8988T (cell line): ENCODE data around the gene CABCOCO1.

Experiments
- DNase-seq: peaks from one replicate; pipeline ENCODE4 v3.0.0; 2011

The CABCOCO1 gene

GRCh38 chr10:61787170-61787569, 124.4 kb downstream of the CABCOCO1 start:
- no peak for DNase-seq

- DNase-seq: no peak
Observed at GRCh38 chr10:61789031-61789430, 126.3 kb downstream of the CABCOCO1 start.

- no peak for DNase-seq
Observed at GRCh38 chr10:61791216-61791615, 128.5 kb downstream of the CABCOCO1 start.

- DNase-seq: no peak
Observed at GRCh38 chr10:61792097-61792716, 129.5 kb downstream of the CABCOCO1 start.

- DNase-seq: no peak
Observed at GRCh38 chr10:61792921-61793320, 130.2 kb downstream of the CABCOCO1 start.

GRCh38 chr10:61793760-61794703, 131.3 kb downstream of the CABCOCO1 start:
- DNase-seq: no peak

- DNase-seq: no peak
Observed at GRCh38 chr10:61795147-61795546, 132.4 kb downstream of the CABCOCO1 start.

- no peak for DNase-seq
Observed at GRCh38 chr10:61795551-61795950, 132.8 kb downstream of the CABCOCO1 start.

GRCh38 chr10:61796785-61797184, 134.1 kb downstream of the CABCOCO1 start:
- no peak for DNase-seq

GRCh38 chr10:61797304-61798153, 134.8 kb downstream of the CABCOCO1 start:
- no peak for DNase-seq

- no peak for DNase-seq
Observed at GRCh38 chr10:61798713-61799112, 136.0 kb downstream of the CABCOCO1 start.

GRCh38 chr10:61801484-61801883, 138.8 kb downstream of the CABCOCO1 start:
- DNase-seq: no peak

- no peak for DNase-seq
Observed at GRCh38 chr10:61803269-61803668, 140.5 kb downstream of the CABCOCO1 start.

GRCh38 chr10:61804414-61804813, 141.7 kb downstream of the CABCOCO1 start:
- DNase-seq: no peak

GRCh38 chr10:61805091-61805490, 142.4 kb downstream of the CABCOCO1 start:
- DNase-seq: no peak

- DNase-seq: no peak
Observed at GRCh38 chr10:61810263-61810662, 147.5 kb downstream of the CABCOCO1 start.

- DNase-seq: no peak
Observed at GRCh38 chr10:61812052-61812721, 149.5 kb downstream of the CABCOCO1 start.

GRCh38 chr10:61812920-61813319, 150.2 kb downstream of the CABCOCO1 start:
- no peak for DNase-seq

- no peak for DNase-seq
Observed at GRCh38 chr10:61814160-61814559, 151.4 kb downstream of the CABCOCO1 start.

- no peak for DNase-seq
Observed at GRCh38 chr10:61815496-61815895, 152.8 kb downstream of the CABCOCO1 start.
